Loucy (cell line): ENCODE measurements around the gene GPC4.

Experiments used
- H2AFZ ChIP-seq: fragments of 200-600 bp; sonication (generic); 2 replicates; pipeline ENCODE4 v1.6.0; 2016; ENCODE audit warnings: antibody characterized with exemption, mild to moderate bottlenecking, low read length, moderate library complexity
- H3F3A ChIP-seq: fragments of 200-600 bp; 2 replicates; pipeline ENCODE4 v1.6.0; 2016; ENCODE audit warnings: antibody characterized with exemption, low read depth, mild to moderate bottlenecking
- H3K27me3 ChIP-seq: fragments of 200-600 bp; sonication (generic); 2 replicates; pipeline ENCODE4 v1.6.1; 2014; ENCODE audit warnings: low read length, mild to moderate bottlenecking; ENCODE audit not compliant: insufficient read depth, poor library complexity, severe bottlenecking
- H3K36me3 ChIP-seq: fragments of 200-600 bp; sonication (generic); 2 replicates; pipeline ENCODE4 v1.6.1; 2016; ENCODE audit warnings: low read length; ENCODE audit not compliant: insufficient read depth
- H3K4me1 ChIP-seq: fragments of 200-600 bp; sonication (generic); 2 replicates; pipeline ENCODE4 v1.5.1; 2014; ENCODE audit warnings: low read length, mild to moderate bottlenecking; ENCODE audit not compliant: insufficient read depth, poor library complexity, severe bottlenecking
- H3K4me2 ChIP-seq: fragments of 200-600 bp; sonication (generic); 2 replicates; pipeline ENCODE4 v1.6.0; 2014; ENCODE audit warnings: antibody characterized with exemption, low read length, low read depth, mild to moderate bottlenecking; ENCODE audit not compliant: poor library complexity, severe bottlenecking
- H3K4me3 ChIP-seq: fragments of 200-600 bp; sonication (generic); 2 replicates; pipeline ENCODE4 v1.5.1; 2014; ENCODE audit warnings: low read length, mild to moderate bottlenecking, mixed read lengths; ENCODE audit not compliant: poor library complexity, severe bottlenecking
- H3K79me2 ChIP-seq: fragments of 200-600 bp; sonication (generic); 2 replicates; pipeline ENCODE4 v1.6.1; 2014; ENCODE audit warnings: low read length; ENCODE audit not compliant: insufficient read depth
- H3K9ac ChIP-seq: fragments of 200-600 bp; sonication (generic); 2 replicates; pipeline ENCODE4 v1.6.0; 2014; ENCODE audit warnings: mild to moderate bottlenecking, low read depth, low read length, moderate library complexity; ENCODE audit not compliant: poor library complexity, severe bottlenecking
- H3K9me2 ChIP-seq: fragments of 200-600 bp; sonication (generic); replicated peaks from 2 replicates; pipeline ENCODE4 v1.6.1; 2016; ENCODE audit warnings: low read depth, low read length, mixed read lengths
- H3K9me3 ChIP-seq: fragments of 200-600 bp; sonication (generic); 2 replicates; pipeline ENCODE4 v1.6.1; 2014; ENCODE audit warnings: mild to moderate bottlenecking, antibody characterized with exemption, low read length, low read depth; ENCODE audit not compliant: insufficient read depth
- H4K20me1 ChIP-seq: fragments of 200-600 bp; sonication (generic); 2 replicates; pipeline ENCODE4 v1.6.0; 2014; ENCODE audit warnings: antibody characterized with exemption, low read length, mild to moderate bottlenecking; ENCODE audit not compliant: insufficient read depth, poor library complexity, severe bottlenecking
- EZH2phosphoT487 ChIP-seq: fragments of 200-600 bp; IDR thresholded peaks from 2 replicates; pipeline ENCODE4 v1.6.1; 2018; ENCODE audit warnings: antibody characterized with exemption, mild to moderate bottlenecking, moderate library complexity, borderline replicate concordance
- TF ChIP-seq, protein P1 (sequence below): fragments of 200-600 bp; sonication (generic); conservative IDR thresholded peaks from 2 replicates; pipeline ENCODE4 v1.5.1; 2014; ENCODE audit warnings: mild to moderate bottlenecking, antibody characterized with exemption, low read length

GPC4 gene

DNA sequence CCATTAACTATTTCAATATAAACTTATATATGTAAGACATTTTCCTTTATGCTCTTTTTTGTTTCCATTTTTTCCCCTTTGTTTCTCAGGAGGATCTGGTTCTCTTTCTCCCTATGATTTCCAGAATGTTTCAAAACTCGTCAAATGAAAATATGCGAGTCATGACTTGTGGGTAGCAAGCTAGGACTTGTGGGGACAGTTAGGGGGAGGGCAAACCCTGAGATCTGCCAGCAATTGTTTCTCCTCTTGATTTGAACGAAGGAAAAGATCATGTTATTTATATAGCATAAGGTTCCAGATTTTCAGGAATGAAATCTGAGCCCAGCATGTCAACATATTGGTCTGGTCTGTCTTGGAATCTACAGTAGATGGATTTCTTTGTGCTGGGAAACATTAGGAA, 28.9 kb upstream of the GPC4 start:
- H3K4me2 ChIP-seq = no peak overlapping the region
- TF ChIP-seq, protein P1, sequence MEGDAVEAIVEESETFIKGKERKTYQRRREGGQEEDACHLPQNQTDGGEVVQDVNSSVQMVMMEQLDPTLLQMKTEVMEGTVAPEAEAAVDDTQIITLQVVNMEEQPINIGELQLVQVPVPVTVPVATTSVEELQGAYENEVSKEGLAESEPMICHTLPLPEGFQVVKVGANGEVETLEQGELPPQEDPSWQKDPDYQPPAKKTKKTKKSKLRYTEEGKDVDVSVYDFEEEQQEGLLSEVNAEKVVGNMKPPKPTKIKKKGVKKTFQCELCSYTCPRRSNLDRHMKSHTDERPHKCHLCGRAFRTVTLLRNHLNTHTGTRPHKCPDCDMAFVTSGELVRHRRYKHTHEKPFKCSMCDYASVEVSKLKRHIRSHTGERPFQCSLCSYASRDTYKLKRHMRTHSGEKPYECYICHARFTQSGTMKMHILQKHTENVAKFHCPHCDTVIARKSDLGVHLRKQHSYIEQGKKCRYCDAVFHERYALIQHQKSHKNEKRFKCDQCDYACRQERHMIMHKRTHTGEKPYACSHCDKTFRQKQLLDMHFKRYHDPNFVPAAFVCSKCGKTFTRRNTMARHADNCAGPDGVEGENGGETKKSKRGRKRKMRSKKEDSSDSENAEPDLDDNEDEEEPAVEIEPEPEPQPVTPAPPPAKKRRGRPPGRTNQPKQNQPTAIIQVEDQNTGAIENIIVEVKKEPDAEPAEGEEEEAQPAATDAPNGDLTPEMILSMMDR = no peak
- TF ChIP-seq EZH2phosphoT487 = no peak
- H3K9me2 ChIP-seq = no peaks in the 10 kb centered on the region
- H3K79me2 ChIP-seq = no peaks in the 10 kb centered on the region
- H3F3A ChIP-seq = no peaks in the 10 kb centered on the region
- H3K4me3 ChIP-seq = no peak overlapping the region
- no peaks in the 10 kb centered on the region for H3K4me1 ChIP-seq
- no peak overlapping the region for H2AFZ ChIP-seq
- H3K27me3 ChIP-seq = no peaks in the 10 kb centered on the region
- H3K36me3 ChIP-seq = no peaks in the 10 kb centered on the region
- no peaks in the 10 kb centered on the region for H4K20me1 ChIP-seq
- no peaks in the 10 kb centered on the region for H3K9me3 ChIP-seq
- H3K9ac ChIP-seq = no peak overlapping the region

DNA sequence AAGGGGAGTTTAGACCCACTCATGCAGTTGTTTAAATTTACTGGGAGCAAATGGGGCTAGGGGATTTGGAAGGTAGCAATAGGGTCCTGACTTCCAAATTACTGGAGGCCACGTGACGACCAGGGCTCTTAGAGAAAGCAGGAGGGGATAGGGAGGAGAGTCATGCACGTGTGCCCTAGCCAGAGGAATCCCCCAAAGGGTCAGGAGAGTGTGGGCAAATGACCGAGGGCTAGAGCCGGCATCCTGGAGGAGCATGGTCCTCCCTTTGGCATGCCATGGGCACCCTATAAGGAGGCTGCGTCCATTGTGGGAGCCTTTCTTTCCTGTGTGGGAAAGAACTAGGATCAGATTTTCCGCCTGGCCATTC, 25.5 kb upstream of the GPC4 start:
- Histone ChIP-seq H3K9me2 (no peaks in the 10 kb centered on the region), H4K20me1 (no peaks in the 10 kb centered on the region), H3K9me3 (no peaks in the 10 kb centered on the region), H3K79me2 (no peaks in the 10 kb centered on the region), H3F3A (no peaks in the 10 kb centered on the region), H2AFZ (no peak overlapping the region), H3K4me3 (no peak overlapping the region), H3K27me3 (no peaks in the 10 kb centered on the region), H3K4me1 (no peaks in the 10 kb centered on the region), H3K36me3 (no peaks in the 10 kb centered on the region), H3K4me2 (no peak overlapping the region), H3K9ac (no peak overlapping the region)
- no peak for TF ChIP-seq EZH2phosphoT487
- TF ChIP-seq, protein P1 = no peak

DNA sequence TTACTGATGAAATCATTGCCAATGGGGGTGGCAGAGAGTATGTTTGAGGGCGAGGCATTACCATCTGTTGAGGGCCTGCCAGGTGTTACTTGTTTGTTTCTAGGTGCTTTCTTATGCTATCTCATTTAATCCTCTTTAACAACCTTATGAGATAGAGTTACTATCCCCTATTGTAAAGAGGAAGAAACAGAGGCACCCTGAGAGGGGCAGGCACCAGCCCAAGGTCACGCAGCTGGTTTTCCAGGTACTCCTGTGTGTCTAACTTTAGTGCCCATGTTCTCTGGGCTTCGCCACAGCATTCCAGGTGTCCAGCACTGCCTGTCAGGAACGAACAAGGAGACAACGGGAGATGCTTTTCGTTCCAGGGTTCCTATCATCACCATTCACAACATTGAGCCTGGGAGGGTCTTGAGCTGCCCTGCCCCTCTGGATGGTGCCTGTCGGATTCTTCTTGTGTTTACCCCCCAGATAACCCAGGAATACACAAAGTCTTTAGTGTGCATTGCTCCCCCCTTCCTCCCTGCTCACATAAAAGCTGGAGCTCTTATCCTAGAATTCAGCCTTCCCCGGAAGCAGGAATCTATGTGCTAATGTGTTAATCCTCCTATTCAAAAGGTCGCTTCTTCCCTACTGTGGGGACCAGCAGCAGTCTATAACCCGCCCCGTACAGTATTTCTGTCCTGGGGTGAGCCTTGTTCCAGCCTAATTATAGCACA, 24.9 kb upstream of the GPC4 start:
- Histone ChIP-seq H3K9me2 (no peaks in the 10 kb centered on the region), H3K4me3 (no peak overlapping the region), H3K4me1 (no peaks in the 10 kb centered on the region), H3K79me2 (no peaks in the 10 kb centered on the region), H3K27me3 (no peaks in the 10 kb centered on the region), H3K9ac (no peak overlapping the region), H4K20me1 (no peaks in the 10 kb centered on the region), H3K9me3 (no peaks in the 10 kb centered on the region), H3K4me2 (no peak overlapping the region), H2AFZ (no peak overlapping the region), H3F3A (no peaks in the 10 kb centered on the region), H3K36me3 (no peaks in the 10 kb centered on the region)
- TF ChIP-seq, protein P1 = no peak
- TF ChIP-seq EZH2phosphoT487 = no peak
